Panc1 (cell line): ENCODE measurements around the gene SNX13.

Experiments
- CTCF ChIP-seq: fragments of 450-650 bp; IDR thresholded peaks from 2 replicates; pipeline ENCODE4 v1.5.1; 2017; ENCODE audit warnings: mild to moderate bottlenecking
- POLR2AphosphoS5 ChIP-seq: IDR thresholded peaks from 2 replicates; pipeline ENCODE4 v1.6.1; 2012; ENCODE audit warnings: mild to moderate bottlenecking, low read depth, low read length, moderate library complexity
- REST ChIP-seq, 2 experiments: IDR thresholded peaks; 2 replicates each; pipeline ENCODE4 v1.6.1; 2011 to 2012; ENCODE audit warnings: low read depth in 2 of 2, control low read depth in 1 of 2, low read length in 1 of 2, mild to moderate bottlenecking in 1 of 2, moderate library complexity in 1 of 2; ENCODE audit not compliant: insufficient read depth in 1 of 2
- SIN3A ChIP-seq: IDR thresholded peaks from 2 replicates; pipeline ENCODE4 v1.6.1; 2012; ENCODE audit warnings: low read depth, mild to moderate bottlenecking, low read length, moderate library complexity, borderline replicate concordance; ENCODE audit not compliant: insufficient read depth

DNA sequence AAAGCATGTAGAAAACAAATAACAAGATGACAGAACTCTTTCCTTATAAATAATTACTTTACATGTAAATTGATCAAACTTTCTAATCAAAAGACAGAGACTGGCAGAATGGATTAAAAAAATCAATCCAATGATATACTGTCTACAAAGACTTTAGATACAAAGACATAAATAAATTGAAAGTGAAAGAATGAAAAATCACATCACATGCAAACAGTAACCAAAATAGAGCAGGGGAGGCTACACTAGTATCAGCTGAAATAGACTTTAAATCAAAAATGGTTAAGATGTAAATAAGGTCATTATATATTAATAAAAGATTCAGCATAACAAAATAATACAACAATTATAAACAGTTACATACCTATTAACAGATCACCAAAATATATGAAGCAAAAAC lies 97.3 kb downstream of the SNX13 start:
- TF ChIP-seq CTCF (no peak), POLR2AphosphoS5 (no peak), SIN3A (no peak), REST (IDR thresholded peaks at IDR 0.05; ENCODE audit: insufficient read depth in 1 of 2, low read depth in 2 of 2, low read length in 1 of 2) (no peak)
